SHP77 treated with DMSO at 0.1 percent for 48 hours (cell line): Measurements from ENCODE around the gene STRA8.

Experiments used
- DNase-seq: peaks from one replicate; lab custom pipeline; 2025; lab: John Stamatoyannopoulos, UW

The STRA8 gene

DNA sequence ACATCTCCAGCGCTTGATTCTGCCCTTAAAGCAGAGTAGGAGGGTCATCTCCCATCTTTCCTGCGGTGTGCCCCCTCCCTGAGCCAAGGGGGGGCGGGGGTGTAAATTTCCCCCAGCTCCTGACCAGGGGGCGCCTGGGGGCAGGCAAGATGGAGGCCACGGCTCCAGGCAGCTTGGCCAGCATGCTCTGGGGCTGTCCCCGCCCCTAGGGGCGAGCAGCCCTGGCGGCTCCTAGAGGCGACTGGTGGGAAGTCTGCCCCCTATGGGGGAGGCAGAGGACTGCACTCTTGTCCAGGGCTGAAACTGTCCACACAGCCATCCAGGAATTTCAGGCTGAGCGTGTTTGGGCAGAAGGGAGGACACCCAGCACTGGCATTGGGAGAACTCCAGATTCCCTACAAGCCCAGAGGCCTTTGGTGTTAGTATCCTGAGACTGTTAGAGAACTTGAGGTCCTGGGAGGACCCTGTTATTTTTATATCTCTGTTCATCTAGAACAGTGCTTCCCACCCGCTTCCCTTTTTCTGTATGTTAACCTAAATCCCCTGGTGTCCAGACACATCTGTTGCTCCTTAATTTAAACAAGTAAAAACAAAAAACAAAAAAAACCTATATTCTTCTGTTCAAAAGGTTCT is 4.6 kb downstream of the STRA8 start:
- no peak for DNase-seq

DNA sequence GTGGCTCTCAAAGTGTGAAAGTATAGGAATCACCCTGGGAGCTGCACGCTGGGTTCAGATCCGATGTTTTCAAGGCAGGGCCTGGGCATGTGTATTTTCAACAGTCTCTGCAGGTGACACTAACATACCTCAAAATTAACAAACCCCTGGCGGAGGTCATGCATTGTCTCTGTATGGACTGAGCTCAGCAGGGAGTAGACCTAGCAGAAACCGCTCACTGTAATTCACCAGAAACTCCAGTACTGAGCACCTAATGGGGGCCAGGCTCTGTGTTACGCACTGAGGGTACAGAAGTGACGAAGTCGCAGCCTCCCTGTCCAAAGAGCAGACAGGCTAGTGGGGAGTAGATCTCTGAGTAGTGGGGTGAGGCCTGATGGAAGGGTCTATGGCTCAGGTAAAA is 5.6 kb downstream of the STRA8 start:
- DNase-seq, result no peak

DNA sequence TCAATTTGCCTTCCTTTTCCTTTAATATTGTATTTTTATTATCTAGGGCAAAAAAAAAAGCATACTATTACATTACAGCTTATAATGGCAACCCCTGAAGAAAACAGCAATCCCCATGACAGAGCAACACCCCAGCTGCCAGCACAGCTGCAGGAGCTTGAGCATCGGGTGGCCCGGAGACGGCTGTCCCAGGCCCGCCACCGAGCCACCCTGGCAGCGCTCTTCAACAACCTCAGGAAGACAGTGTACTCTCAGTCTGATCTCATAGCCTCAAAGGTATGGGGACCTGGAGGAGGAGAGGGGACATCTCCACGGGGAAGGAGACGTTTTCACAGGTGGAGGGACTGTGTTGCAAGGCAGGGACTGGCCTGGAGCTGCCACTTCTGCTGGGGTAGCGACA is 6.8 kb downstream of the STRA8 start:
- DNase-seq, result no peak

DNA sequence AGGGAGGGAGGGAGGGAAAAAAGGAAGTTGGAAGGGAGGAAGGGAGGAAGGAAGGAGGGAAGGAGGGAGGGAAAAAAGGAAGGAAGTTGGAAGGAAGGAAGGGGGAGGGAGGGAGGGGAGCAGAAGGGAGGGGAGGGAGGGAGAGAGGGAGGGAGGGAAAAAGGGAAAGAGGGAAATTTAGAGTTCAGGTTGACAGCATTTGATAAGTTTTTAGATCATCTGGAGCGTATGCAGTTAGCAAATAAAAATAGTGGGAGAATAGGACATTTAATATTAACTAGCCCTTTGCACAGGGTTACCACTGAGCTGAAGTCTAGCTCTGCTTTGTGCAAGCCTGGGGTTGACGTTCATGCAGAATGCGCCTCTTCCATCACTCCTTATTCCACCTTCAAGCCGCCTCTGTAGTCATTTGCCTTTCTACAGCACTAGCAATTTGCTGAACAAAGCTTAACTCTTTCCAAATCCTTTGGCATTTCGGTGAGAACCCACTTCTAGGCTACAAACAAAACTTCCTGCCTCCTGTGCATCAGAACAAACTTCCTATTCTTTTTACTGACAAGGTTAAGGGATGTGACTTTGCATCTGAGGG is 8.6 kb downstream of the STRA8 start:
- no peak for DNase-seq

DNA sequence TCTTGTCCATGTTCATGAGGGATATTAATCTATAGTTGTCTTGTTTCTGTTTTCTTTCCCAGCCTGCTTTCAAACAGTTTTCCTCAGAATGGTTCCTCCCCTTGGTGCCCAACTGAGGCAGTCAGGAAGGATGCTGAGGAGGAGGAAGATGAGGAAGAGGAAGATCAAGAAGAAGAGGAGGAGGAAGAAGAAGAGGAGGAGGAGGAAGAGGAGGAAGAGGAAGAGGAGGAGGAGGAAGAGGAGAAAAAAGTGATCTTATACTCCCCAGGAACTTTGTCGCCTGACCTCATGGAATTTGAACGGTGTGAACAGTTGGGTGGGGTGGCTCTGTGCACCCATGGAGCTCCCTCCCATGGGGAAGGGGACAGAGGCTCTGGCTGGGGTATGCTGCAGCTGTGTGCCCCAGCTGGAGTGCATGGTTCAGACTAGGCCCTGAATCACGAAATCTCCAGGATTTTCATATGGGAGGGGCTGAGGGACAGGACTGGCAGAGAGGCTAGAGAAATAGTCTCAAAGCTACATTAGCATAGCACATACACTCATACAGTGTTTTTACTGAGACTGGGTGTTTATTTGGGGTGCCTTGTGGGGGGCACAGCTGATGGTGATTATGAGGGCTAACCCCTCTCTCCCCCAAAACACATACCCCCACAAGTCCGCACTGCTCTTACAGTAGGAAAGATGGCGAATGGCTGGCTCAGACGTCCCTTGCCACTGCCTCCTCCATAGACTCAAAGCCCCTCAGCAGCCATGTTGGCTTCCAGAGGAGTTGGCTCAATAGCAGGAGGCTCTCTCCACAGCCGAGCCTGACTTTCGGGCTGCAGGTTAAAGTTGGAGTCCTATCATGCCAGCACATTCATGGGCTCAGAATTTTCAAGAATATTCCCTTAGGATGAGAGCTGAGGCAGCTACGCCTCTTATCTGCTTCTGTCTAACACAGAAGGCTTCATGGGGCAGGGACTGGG is 11.9 kb downstream of the STRA8 start:
- DNase-seq, result no peak

DNA sequence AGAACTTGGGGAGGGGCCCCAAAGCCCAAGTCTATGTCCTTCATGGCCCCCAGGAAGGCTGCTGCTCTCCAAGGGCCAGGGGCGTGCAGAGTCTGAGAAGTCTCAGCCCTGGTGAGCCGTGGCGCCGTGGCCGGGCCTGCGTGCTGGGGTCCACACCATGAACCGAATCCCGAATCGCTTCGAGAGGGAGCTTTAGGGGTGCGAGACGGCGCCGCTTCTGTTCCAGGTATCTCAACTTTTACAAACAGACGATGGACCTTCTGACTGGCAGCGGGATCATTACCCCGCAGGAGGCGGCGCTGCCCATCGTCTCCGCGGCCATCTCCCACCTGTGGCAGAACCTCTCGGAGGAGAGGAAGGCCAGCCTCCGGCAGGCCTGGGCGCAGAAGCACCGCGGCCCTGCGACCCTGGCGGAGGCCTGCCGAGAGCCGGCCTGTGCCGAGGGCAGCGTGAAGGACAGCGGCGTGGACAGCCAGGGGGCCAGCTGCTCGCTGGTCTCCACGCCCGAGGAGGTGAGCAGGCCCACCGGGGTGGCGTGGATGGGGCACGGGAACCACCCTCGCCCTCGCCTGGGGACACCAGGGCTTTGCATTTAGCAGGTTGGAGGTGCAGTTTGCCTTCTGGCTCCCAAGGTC is 12.7 kb downstream of the STRA8 start:
- no peak for DNase-seq

DNA sequence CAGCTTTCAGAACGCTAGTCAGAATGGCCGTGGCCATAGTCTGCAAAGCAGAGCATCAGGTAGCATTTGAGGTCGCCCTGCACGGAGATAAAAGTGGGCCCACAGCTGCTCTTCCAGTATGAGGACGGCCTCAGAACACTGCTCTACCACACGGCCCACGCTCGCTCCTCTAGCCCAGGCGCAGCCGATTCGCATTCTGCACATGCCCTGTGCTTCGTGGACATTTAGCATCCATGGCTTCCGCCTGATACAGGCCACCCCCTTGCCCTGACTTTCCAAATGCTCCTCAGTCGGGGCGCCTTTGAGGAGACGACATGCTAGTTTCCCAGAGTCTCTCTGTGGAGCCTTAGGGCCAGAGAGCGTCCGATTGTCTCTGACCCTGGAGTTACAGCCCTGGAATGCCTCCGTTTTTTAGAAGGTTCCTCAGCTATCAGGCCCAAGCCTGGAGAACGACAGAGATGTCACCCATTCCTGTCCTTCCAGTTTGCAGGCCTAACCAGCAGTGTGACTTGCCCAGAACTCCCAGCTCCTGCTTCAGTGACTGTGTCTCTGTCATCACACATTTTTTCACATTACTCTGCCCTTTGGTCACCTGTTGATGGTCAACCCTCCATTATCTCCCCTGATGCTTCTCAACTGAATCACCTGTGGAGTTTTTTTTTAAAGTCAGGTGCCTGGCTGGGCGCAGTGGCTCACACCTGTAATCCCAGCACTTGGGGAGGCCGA is 14.3 kb downstream of the STRA8 start:
- DNase-seq, result no peak

DNA sequence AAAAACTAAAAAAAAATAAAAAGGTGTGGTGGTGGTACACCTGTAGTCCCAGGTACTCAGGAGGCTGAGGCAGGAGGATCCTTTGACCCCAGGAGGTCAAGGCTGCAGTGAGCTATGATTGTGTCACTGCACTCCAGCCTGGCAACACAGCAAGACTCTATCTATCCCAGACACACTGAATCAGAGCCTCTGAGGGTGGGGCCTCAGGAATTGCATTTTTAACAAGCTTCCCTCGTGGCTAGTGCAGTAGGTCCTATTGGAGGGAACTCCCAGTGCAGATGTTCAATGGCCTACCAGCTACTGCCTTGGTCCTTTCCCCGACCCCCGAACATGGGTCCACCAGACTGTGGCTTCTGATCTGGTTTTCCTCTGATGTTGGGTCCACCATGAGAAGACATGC is 14.9 kb downstream of the STRA8 start:
- no peak for DNase-seq

DNA sequence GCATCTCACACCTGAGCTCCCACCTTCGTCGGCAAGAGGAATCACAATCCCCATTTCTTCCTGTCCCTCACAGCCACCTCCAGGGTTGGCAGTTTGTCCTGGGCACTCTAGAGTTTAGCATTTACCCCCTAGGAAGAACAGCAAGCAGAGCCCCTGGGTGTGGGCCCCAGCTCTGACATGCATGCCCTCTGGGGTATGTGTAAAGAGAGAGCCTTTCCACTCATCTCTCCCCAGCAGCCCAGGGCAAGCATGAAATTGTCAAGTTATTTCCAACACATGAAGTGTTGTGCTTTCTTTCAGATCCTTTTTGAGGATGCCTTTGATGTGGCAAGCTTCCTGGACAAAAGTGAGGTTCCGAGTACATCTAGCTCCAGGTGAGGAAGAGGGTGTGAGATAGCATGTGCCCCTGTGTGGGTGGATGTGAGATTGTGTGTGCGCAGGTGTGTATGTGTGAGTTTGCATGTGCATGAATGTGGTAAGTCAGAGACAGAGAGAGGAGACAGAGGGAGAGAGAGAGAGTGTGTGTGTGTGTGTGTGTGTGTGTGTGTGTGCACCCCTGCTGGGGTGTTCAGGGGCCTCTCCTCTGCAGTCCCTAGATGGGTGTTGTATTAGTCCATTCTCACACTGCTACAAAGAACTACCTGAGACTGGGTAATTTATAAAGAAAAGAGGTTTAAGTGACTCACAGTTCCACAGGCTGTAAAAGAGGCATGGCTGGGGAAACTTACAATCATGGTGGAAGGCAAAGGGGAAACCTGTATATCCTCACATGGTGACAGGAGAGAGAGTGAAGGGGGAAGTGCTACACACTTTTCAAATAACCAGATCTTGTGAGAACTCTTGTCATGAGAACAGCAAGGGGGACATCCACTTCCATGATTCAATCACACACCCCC is 18.1 kb downstream of the STRA8 start:
- no peak for DNase-seq

DNA sequence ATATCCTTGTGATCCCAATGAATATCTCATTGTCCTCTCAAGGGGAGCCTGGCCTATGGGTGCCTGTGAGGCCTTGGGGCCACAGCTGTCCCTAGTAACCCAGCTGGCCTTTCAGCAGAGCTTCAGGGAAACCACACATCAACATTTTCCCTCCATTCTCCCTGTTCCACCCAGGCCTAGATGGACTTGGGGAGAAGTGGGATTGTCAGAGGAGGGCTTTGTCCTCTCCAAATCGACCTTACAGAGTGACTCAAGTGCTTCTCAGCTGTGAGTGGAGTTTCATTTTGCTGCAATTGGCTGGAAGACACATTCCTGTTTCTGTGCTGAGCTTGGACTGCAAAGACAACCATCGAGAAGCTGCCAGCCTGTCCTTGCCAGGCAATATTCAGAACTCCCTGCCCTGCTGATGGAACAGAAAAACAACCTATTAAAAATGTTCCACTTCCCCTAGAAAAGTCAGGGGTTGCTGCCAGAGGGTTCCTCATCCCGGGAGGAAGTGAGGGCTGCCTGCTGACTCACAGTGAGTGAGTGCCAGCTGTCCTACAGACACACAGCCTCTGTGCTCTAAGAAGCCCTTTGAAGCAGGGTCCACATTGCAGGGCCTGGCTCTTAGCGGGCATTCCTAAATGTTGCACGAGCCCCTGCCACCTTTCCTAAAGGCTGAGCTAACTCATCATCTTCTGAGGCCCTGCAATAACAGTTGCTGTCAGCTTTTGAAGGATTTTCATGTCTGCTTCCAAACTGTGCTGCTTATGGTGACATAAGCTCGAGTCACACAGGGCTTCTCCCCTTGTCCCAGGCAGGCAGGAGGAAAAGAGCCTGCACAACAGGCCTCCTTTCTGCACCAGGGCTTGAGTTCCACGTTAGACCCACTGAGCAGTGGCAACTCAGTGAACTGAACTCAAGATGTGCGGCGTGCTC is 20.5 kb downstream of the STRA8 start:
- DNase-seq, result peak; percentile 31

DNA sequence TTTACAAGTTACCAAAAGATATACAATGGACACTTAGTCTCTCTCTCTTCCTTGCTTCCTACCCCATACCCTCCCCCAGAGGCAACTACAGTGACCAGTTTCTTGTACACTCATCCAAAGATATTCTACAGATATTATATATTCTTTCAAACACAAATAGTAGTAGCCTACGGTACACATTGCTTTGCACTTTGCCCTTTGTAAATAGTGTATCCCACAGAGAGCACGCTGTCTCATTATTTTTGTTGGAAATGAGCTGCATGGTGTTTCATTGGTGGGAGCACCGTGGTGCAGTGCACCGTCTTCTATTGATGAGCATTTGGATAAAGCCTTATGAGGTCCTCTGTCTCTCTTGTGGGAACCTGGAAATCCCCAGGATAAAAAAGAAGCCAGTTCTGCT is 24.2 kb downstream of the STRA8 start:
- DNase-seq, result no peak

DNA sequence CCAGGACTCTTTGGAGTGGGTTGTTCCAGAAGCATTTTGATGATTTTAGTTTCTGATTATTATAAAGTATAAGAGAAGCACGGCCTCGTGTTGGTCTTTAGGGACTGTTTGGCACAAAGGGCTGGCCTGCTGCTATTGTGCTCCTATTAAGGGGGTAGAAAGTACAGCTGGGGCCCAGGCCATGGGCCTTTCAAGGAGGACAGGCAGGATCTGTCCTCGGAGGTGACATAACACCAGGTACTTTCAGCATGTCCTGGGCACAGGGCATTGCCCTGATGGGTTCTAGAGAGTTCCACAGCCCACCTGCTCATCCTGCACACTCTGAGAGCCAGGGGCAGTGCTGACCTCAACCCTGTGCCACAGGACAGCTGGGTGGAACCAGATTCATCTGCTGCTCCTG is 24.9 kb downstream of the STRA8 start:
- DNase-seq, result no peak

DNA sequence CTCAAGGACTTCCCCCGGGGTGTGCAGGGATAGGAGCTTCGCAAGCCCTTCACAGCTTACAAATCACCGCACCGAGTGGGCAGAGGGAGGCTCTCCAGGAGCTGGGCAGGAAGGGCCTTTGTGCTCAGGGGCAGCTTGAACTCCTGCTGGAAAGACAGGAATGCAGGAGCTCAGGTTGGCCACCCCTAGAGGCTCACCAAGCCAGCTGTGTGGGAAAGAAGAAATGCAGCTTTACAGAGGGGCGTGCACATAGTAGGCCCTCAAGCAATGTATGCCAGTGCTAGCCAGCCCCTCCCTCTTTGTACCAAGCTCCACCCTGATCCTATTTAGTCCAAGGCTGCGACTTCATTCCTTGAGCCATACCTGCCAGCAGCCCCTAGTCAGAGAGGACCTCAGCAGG is 26.1 kb downstream of the STRA8 start:
- DNase-seq, result no peak

DNA sequence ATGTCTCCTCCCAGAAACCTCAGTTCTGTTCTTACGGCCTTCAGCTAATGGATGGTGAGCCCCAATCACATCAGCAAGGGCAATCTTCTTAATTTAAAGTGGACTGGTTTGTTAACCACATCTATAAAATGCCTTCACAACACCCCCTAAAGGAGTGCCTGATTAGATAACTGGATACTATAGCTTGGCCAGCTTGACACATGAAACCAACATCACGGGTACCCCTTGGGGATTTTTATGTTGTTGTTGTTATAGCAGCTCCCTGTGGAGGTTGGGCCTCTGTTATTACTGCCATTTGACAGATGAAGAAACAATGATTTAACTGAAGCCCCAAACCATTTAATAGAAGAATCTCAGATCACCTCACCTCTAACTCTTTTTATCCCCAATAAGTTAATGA is 26.8 kb downstream of the STRA8 start:
- no peak for DNase-seq

DNA sequence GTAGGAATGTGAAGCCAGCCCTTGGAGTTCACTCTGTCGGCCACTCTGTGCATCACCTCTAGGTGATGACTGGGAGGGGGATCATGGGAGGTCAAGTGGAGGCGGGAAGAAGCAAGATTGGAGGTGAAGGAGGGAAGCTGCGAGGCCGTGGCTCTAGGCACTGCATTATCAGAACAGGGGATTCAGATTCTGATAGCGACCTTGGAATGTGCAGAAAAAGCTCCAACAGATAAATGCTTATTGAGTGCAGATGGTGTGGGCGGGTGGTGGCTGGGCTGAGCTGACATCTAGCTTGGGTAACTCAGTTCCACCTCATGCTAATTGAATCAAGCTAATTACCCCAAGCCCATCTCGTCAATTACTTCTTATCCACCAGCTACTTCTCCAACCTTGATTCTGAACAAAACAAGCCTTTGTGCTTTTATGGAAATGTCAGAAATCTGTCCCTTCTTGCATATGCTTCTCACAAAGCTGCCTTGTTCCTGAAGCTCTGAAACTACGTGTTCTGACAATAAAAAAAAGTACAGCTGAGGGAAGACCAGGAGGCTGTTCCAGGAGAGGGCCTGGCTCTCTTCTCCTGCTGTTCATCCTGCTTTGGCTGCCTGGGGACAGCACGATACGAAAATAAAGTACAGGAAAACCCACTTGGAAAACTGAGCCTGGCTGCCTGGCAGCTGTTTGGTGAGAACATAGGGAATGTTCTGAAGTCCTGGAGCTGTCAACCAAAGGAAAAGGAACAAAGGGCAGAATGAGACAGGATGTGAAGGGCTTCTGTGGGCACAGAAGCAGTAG is 27.5 kb downstream of the STRA8 start:
- DNase-seq, result no peak

DNA sequence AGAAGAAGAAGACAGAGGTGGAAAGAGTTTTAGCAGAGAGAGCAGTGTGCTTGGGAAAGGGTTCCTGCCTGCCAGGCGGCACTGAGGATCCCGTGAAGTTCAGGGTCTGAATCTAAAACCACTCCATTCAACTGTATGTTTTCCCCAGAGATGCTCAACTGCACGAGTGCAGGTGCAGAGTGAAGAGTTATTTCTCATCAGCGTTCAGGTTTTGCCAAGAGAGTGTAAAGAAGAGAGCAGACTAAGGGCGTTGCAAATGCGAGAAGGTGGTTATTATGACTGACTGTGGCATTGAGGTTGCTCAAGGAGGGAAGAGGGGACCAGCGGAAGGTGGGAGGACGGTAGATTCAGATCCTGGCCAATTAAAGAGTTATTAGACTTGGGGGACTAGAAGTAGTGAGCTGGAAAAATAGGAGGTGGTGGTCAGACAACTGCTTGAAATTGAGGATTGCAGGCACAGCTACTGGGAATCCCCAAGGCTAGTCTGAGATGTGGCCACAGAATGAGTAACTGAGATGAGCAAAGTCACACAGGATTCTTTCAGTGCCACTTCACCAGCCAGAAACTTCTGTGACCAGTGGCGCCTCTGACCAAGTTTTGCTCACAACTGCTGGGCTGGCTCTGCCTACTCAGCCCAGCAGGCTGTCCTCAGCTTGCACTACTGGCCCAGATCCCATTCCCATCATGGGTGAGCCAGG is 29.1 kb downstream of the STRA8 start:
- DNase-seq, result no peak

DNA sequence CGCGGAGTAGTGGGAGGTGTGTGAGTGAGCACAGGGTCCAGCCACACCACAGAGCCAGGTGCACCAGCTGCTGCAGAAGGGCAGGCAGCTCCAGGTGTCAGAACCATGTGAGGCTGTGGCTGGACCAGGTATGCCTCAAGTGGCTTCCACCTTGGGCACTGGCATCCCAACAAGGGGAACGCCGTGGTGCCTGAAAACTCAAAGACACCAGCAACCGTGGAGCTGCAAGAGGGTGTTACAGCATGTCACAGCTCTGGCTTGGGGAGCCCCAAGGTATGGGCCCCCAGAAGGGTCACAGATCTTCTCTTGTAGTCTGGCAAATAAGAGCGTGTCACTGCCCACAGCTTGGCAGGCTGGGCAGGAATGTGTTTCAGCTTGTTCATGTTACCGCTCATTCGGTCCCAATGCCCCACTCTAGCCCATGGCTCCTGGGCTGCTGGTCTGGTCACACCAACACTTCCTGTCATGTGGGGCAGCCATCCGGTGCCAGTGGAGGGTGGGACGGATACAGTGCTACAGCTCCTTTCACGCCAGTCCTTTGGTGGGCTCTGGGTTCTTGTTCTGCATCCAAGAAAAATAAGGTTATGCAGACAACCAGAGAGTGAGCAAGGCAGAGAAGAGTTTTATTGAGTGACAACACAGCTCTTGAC is 29.8 kb downstream of the STRA8 start:
- no peak for DNase-seq

DNA sequence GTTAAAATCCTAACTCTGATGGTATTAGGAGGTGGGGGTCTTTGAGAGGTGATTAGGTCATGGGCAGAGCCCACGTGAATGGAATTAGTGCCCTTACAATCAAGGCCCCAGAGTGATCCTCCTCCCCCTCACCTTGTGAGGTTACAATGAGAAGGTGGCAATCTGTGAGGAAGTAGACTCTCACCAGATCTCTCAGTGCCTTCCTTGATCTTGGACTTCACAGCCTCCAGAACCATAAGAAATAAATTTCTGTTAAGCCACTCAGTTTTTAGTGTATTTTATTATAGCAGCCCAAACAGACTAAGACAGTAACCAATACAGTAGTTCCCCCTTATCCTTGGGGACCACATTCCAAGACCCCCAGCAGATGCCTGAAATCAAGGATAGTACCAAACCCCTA is 32.0 kb downstream of the STRA8 start:
- DNase-seq, result no peak
